Right cardiac atrium (tissue), 5 donors: ENCODE measurements around the gene EFCAB5. TPM values are rescaled to one million over a fixed set of nuclear protein-coding genes. Genes with fewer than 3 reads are reported as not detected.
"Not testable (repeated sequence)": the region's sequence is repeated elsewhere in the genome, so short reads cannot be mapped to it uniquely, and the experiment has no call there.

ENCODE experiments used
- ATAC-seq, 2 donors: fragments of 200-7000 bp; cut with Tn5 transposase; one replicate each; pipeline versions ENCODE4 v1.8.0 to v1.9.1; 2020; ENCODE audit warnings: moderate library complexity in 2 of 2, mild to moderate bottlenecking in 1 of 2
- DNase-seq, 3 donors: peaks; one replicate each; pipeline ENCODE4 v3.0.0-alpha.2; 2020
- H3K27ac ChIP-seq: one replicate; pipeline ENCODE4 v1.5.1; 2013; ENCODE audit warnings: mild to moderate bottlenecking, low read length, control low read depth, moderate library complexity
- H3K27me3 ChIP-seq: one replicate; pipeline ENCODE4 v1.6.1; 2013; ENCODE audit not compliant: control insufficient read depth, insufficient read depth
- H3K4me1 ChIP-seq: one replicate; pipeline ENCODE4 v1.6.1; 2013; ENCODE audit warnings: low read length; ENCODE audit not compliant: control insufficient read depth, insufficient read depth
- H3K4me3 ChIP-seq: one replicate; pipeline ENCODE4 v1.5.1; 2013; ENCODE audit warnings: low read length, control low read depth
- H3K9me3 ChIP-seq: one replicate; pipeline ENCODE4 v1.6.1; 2013; ENCODE audit warnings: low read length; ENCODE audit not compliant: control insufficient read depth
- WGBS: extraction: QIAGEN DNeasy Blood & Tissue Kit; methylation state at CpG from one replicate; pipeline ENCODE4 v1.1.7; 2013; 5-methylcytosine and 5-hydroxymethylcytosine counted together
- intact Hi-C, 4 donors: fragments of 100-400 bp; cut with DNase I; formaldehyde crosslinking; loops; one replicate each; pipeline versions ENCODE4 v1.11.0 to v1.14.0; 2022 to 2023
- polyA plus RNA-seq: library from polyadenylated mRNA; stranded (reverse); fragments of 200-250 nt; gene quantifications from one replicate; pipeline ENCODE4 v1.2.3, GENCODE V29; 2013
- total RNA-seq, 4 donors: library from RNA; stranded (reverse); fragmentation: NEBNext Ultra II Directional; extraction: Animal tissue kit (Norgen Biotek cat#: 25700); gene quantifications; one replicate each; pipeline ENCODE4 v1.2.1, GENCODE V29; 2021
- donor health status: healthy with polysubstance abuse.
- donor health status: DM: no; HTN: yes; CAD: no.
- donor health status: DM: no; HTN: no; CAD: no.
- donor health status: DM: no; HTN: yes; CAD: no; lungs with severe emphysema.
- donor health status: DM: yes; HTN: yes; CAD: no.

Gene EFCAB5
- total and polyA plus RNA-seq, 5 donors = 0.18 to 1.1 (median 0.45) TPM; not detected in 1

GRCh38 chr17:30101686-30102390 is 160.4 kb downstream of the EFCAB5 start:
- 55% methylated on average over 4 of the region's 4 CpGs for WGBS
- Histone ChIP-seq H3K4me3 (no peak overlapping the region), H3K4me1 (peaks cover 2% of the 10 kb centered on the region), H3K27me3 (no peaks in the 10 kb centered on the region), H3K27ac (no peak overlapping the region), H3K9me3 (no peaks in the 10 kb centered on the region)
- ATAC-seq (no peak), DNase-seq (no peak)
- intact Hi-C loops = loop anchor here in 1 of 4 donors (10.0 kb wide), 1 partner anchor 233 kb away; the partner anchor contains the start of gene TMIGD1

- Histone ChIP-seq H3K27ac (no peak overlapping the region), H3K4me1 (peaks cover 2% of the 10 kb centered on the region), H3K4me3 (no peak overlapping the region), H3K27me3 (no peaks in the 10 kb centered on the region), H3K9me3 (no peaks in the 10 kb centered on the region)
- intact Hi-C loops = loop anchor here in 1 of 4 donors (10.0 kb wide), 1 partner anchor 231 kb away; the partner anchor contains the start of gene TMIGD1
- DNase-seq = no peak
- WGBS = 81% methylated on average over 1 of the region's 1 CpG
- no peak for ATAC-seq
These were observed 162.5 kb downstream of the EFCAB5 start for GRCh38 chr17:30103921-30104320.

GRCh38 chr17:30104575-30105339 is 163.3 kb downstream of the EFCAB5 start:
- H3K27ac ChIP-seq = peak overlapping the region; percentile 77
- 22% methylated on average over 29 of the region's 29 CpGs for WGBS
- H3K4me3 ChIP-seq = peak overlapping the region; percentile 66
- intact Hi-C loops = loop anchor here in 1 of 4 donors (10.0 kb wide), 1 partner anchor 230 kb away; the partner anchor contains the start of gene TMIGD1
- DNase-seq (peak; percentile 77 to 86 (median 79)), ATAC-seq (peak; percentile 96 to 97)
- H3K9me3 ChIP-seq = no peaks in the 10 kb centered on the region
- peaks cover 2% of the 10 kb centered on the region for H3K4me1 ChIP-seq
- no peaks in the 10 kb centered on the region for H3K27me3 ChIP-seq

- DNase-seq (no peak), ATAC-seq (no peak)
- intact Hi-C loops = no loop called here
- H3K27ac ChIP-seq = no peak overlapping the region
- no peaks in the 10 kb centered on the region for H3K9me3 ChIP-seq
- no peak overlapping the region for H3K4me3 ChIP-seq
- no peaks in the 10 kb centered on the region for H3K4me1 ChIP-seq
- no peaks in the 10 kb centered on the region for H3K27me3 ChIP-seq
These were observed 171.4 kb downstream of the EFCAB5 start for GRCh38 chr17:30112794-30113193.

GRCh38 chr17:30113213-30113612 is 171.8 kb downstream of the EFCAB5 start:
- ATAC-seq = no peak
- intact Hi-C loops = no loop called here

GRCh38 chr17:30116345-30116660 is 174.9 kb downstream of the EFCAB5 start:
- 13% methylated on average over 10 of the region's 10 CpGs for WGBS
- Histone ChIP-seq H3K4me3 (peak overlapping the region; percentile 95), H3K27me3 (no peaks in the 10 kb centered on the region), H3K9me3 (no peaks in the 10 kb centered on the region), H3K27ac (peak overlapping the region; percentile 97), H3K4me1 (no peaks in the 10 kb centered on the region)
- intact Hi-C loops = no loop called here
- DNase-seq (no peak), ATAC-seq (no peak)

More at GRCh38 chr17:30113213-30113612, 171.8 kb downstream of the EFCAB5 start:
- DNase-seq = no peak
- H3K4me1 ChIP-seq = no peaks in the 10 kb centered on the region
- no peaks in the 10 kb centered on the region for H3K9me3 ChIP-seq
- H3K27me3 ChIP-seq = no peaks in the 10 kb centered on the region
- H3K27ac ChIP-seq = no peak overlapping the region
- H3K4me3 ChIP-seq = no peak overlapping the region

- peak; percentile 98 for ATAC-seq
- peak; percentile 96 to 98 (median 98) for DNase-seq
- under 1% methylated on average over 47 of the region's 47 CpGs for WGBS
- Histone ChIP-seq H3K4me1 (no peaks in the 10 kb centered on the region), H3K27ac (peak within 1 kb of the TSS; percentile 97), H3K9me3 (no peaks in the 10 kb centered on the region), H3K4me3 (peak within 1 kb of the TSS; percentile 95), H3K27me3 (no peaks in the 10 kb centered on the region)
- intact Hi-C loops = no loop called here
These were observed 175.5 kb downstream of the EFCAB5 start, which contains the start of gene NSRP1 for GRCh38 chr17:30116661-30117551. NSRP1 (plus strand) TSS chr17:30116816; CDS start chr17:30116844, 28 bp downstream.

- H3K27ac ChIP-seq = peak overlapping the region; percentile 97
- 17% methylated on average over 5 of the region's 5 CpGs for WGBS
- H3K4me3 ChIP-seq = peak overlapping the region; percentile 95
- no peaks in the 10 kb centered on the region for H3K4me1 ChIP-seq
- intact Hi-C loops = no loop called here
- ATAC-seq (no peak), DNase-seq (no peak)
- no peaks in the 10 kb centered on the region for H3K27me3 ChIP-seq
- no peaks in the 10 kb centered on the region for H3K9me3 ChIP-seq
These were observed 176.2 kb downstream of the EFCAB5 start for GRCh38 chr17:30117675-30118081.

GRCh38 chr17:30118635-30119034 is 177.2 kb downstream of the EFCAB5 start:
- H3K4me1 ChIP-seq = not testable (repeated sequence)
- 97% methylated on average over 7 of the region's 7 CpGs for WGBS

GRCh38 chr17:30124273-30124796 is 182.9 kb downstream of the EFCAB5 start:
- no peaks in the 10 kb centered on the region for H3K9me3 ChIP-seq
- 92% methylated on average over 4 of the region's 4 CpGs for WGBS
- intact Hi-C loops = loop anchor here in 1 of 4 donors (10.0 kb wide), 1 partner anchor 150 kb away; no protein-coding TSS in a partner anchor
- no peaks in the 10 kb centered on the region for H3K4me1 ChIP-seq
- ATAC-seq (no peak), DNase-seq (no peak)
- no peak overlapping the region for H3K4me3 ChIP-seq
- H3K27ac ChIP-seq = no peak overlapping the region
- H3K27me3 ChIP-seq = no peaks in the 10 kb centered on the region

More at GRCh38 chr17:30118635-30119034, 177.2 kb downstream of the EFCAB5 start:
- ATAC-seq, H3K27ac ChIP-seq, H3K27me3 ChIP-seq, DNase-seq, intact Hi-C loops, H3K9me3 ChIP-seq, H3K4me3 ChIP-seq: not testable (repeated sequence)
